ENCODE data around the gene ERVW-1.

DNA sequence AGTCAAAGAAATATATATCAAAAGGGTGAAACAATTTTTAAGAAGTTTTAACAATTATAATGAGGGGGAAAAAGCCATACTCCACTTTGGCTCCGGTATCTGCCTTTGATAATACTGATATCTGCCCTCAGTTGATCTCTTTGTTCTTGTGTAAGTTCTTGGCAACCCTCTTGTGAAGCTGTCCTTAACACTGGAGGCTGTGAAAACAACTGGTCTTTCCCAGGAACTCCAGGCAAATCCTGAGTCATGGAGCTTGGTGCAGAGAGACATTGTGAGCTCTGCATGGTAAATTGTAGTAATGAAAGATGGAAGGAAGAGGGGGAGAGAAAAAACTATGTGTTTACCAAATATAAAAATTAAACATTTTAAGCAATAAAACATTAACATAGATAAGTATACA, 11.9 kb upstream of the ERVW-1 start:
- TF ChIP-seq, protein P1, sequence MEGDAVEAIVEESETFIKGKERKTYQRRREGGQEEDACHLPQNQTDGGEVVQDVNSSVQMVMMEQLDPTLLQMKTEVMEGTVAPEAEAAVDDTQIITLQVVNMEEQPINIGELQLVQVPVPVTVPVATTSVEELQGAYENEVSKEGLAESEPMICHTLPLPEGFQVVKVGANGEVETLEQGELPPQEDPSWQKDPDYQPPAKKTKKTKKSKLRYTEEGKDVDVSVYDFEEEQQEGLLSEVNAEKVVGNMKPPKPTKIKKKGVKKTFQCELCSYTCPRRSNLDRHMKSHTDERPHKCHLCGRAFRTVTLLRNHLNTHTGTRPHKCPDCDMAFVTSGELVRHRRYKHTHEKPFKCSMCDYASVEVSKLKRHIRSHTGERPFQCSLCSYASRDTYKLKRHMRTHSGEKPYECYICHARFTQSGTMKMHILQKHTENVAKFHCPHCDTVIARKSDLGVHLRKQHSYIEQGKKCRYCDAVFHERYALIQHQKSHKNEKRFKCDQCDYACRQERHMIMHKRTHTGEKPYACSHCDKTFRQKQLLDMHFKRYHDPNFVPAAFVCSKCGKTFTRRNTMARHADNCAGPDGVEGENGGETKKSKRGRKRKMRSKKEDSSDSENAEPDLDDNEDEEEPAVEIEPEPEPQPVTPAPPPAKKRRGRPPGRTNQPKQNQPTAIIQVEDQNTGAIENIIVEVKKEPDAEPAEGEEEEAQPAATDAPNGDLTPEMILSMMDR (conservative IDR thresholded peaks at IDR 0.05; ENCODE audit: low read length), result no peak
- TF ChIP-seq EZH2phosphoT487 (IDR thresholded peaks at IDR 0.05; ENCODE audit: borderline replicate concordance, low read depth, low read length), result no peak
